ENCODE measurements around the gene RASA2.
"Not testable (repeated sequence)": the region's sequence is repeated elsewhere in the genome, so short reads cannot be mapped to it uniquely, and the experiment has no call there.

Gene RASA2

DNA sequence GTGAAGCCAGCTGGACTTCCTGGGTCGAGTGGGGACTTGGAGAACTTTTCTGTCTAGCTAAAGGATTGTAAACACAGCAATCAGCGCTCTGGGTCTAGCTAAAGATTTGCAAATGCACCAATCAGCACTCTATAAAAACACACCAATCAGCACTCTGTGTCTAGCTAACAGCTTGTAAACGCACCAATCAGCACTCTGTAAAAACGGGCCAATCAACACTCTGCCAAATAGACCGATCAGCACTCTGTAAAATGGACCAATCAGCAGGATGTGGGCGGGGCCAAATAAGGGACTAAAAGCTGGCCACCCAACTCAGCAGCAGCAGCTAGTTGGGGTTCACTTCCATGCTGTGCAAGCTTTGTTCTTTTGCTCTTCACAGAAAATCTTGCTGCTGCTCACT, 141.5 kb downstream of the RASA2 start:
- in situ Hi-C loops (cut with HindIII; ENCODE audit: low sequenced_read_pairs) = not testable (repeated sequence)

DNA sequence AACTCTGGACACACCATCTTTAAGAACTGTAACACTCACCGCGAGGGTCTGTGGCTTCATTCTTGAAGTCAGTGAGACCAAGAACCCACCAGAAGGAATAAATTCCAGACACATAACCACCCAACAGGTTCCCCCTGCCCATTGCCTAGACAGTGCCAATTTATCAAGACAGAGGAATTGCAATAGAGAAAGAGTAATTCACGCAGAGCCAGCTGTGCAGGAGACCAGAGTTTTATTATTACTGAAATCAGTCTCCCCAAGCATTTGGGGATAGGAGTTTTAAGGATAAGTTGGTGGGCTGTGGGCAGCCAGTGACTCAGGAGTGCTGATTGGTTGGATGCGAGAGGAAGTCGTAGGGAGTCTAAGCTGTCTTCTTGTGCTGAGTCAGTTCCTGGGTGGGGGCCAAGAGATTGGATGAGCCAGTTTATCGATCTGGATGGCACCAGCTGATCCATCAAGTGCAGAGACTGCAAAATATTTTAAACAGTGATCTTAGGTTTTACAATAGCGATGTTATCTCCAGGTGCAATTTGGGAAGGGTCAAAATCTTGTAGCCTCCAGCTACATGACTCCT, 142.1 kb downstream of the RASA2 start:
- in situ Hi-C loops (cut with HindIII; ENCODE audit: low sequenced_read_pairs) = not testable (repeated sequence)

DNA sequence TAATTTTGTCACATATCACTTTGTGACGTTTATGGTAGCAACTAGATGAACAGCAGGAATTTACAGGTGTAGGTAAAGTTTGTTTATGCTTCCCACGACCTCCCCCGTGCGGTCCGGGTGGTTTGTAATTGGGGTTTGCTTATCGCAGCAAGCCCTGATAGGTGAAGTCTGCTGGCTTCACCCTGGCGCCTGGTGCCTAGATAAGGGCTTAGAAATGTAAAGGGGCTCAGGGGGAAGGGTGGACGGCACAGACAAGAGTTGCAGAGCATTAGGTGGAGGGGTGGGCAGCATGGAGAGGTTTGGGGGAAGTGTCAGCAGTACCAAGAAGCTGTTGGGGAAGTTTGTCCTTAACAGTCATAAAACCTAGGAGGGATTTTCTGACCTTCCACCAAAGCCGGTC, 143.1 kb downstream of the RASA2 start:
- in situ Hi-C loops (cut with HindIII; ENCODE audit: low sequenced_read_pairs) = no loop called here

DNA sequence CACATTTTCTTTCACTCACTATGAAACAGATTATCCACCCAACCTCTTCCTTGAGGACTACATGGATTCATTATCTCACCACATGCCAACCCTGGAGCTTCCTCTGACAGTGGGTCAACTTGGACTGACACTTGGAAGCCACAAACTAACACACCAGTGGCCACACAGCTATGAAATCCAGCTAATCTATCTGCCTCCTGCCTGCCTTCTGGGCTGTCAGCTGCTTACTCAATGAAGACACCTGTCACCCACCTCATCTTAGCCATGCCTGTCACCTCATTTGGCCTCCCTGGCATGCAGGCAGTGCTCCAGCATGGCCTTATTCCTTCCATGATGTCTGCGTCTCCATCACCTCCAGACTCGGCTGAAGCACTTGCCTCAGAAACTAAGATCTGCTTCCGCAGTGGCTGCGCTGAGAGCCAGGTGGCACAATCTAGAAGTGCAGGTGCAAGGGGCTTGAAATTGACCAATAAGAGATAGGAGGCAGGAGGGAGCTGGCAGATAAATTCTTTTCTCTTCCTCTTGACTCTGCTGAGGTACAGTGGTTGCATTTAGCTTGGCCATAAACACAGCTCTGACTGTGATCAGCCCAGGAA, 146.1 kb downstream of the RASA2 start:
- in situ Hi-C loops (cut with HindIII; ENCODE audit: low sequenced_read_pairs) = no loop called here

DNA sequence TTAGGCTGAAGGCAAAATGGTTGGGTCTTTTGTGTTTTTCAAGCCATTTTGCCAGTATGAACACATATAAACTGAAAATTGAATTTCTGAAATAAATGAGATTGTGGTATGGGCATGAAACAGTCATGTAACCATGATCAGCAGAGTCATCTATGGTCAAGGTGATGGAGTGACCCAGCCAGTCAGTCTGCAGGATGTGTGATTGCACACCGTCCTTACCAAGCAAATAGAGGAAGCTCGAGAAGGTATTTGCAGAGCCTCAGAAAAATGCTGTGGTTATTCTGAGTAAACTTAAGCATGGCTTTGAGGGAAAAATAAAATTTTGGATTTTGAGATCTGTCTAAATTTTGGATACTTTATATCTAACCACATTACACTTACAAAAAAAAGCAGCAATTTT, 155.4 kb downstream of the RASA2 start:
- in situ Hi-C loops (cut with HindIII; ENCODE audit: low sequenced_read_pairs) = no loop called here

DNA sequence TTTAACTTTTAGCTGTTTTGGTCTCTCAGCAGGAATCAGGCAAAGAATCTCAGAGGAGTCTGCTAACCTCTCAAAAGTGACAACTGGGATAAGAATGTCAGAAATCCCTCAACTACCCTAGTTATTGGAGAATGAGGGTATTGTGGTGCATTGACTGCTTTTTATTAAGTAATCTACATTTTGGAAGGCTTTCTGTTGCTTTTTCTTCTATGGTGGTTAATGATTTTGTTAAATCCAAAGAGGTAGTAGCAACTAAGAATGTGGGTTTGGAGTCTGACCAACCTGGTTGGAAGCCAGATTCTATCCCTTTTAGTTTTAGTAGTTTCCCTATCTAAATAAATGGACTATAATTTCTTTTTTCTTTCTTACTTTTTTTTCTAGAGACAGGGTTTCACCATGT, 156.6 kb downstream of the RASA2 start:
- in situ Hi-C loops (cut with HindIII; ENCODE audit: low sequenced_read_pairs) = no loop called here

DNA sequence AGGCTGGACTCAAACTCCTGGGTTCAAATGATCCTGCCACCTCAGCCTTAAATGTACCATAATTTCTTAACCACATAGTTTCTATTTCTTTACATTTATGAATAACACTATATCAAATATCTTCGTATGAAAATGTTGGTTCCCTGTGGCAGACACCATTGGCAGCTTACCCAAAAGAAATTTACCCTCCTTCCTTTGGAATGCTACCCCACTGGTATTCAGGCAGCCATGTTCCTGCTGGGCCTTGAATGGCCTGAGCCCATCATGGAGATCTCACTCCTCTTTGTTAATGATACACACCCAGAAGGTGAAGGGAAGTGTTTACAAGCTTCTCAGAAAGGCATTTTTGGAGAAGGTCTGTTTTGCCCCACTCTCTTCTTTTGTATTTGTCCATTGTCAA, 157.0 kb downstream of the RASA2 start:
- in situ Hi-C loops (cut with HindIII; ENCODE audit: low sequenced_read_pairs) = no loop called here

DNA sequence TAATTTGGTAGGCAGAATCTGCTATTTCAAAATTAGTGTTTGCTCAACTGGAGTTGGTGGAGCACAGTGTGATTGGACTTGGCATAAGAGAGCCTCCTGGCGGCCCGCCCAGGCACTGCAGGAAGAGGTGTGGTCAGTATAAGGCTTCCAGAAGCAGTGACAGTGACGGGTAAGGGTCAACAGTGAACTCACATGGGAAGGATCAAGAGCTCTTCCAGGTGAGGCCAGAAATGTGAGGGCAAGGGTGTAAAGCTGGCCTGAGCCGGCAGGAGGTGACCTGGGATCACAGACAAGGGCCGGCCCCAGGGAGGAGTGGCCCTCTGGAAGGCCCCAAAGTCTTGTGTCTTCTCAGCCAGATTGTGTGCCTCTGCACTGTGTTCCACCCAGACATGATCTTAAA, 158.1 kb downstream of the RASA2 start:
- in situ Hi-C loops (cut with HindIII; ENCODE audit: low sequenced_read_pairs) = no loop called here

DNA sequence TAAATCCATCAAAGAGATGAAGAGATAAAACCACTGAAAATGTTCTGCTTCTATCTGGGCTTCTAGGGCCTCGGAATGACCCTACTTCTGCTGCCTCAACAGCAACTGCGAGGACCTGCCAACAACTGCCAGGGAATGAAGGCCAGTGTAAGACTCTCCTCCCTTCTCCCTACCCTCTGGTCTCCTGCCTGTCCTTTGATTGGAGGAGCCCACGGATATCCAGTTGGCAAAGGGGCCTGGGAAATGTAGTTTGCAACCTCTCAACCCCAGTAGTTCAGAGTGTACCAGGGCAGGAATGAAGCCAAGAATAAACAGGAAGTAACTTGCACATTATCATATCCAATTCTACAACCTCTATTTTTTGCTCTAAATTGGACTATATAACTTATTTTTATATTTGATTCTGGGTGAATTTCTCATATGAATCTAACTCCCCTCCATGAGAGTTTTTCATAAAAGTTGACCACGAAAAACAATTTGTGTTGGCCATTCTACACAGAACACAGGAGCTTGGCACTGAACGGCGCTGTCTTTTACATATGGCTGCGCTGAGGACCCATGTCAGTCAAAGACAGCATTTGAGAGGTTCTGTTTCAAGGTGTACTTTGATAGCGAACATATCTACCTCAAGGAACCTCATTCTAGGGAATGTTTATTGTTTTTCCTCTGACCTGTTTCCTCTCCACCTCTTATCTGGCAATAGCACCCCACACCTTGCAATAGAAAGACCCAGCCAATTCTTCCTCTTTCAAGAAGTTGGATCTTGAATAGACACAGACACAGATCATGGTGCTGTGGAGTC, 160.1 kb downstream of the RASA2 start:
- in situ Hi-C loops (cut with HindIII; ENCODE audit: low sequenced_read_pairs) = no loop called here

DNA sequence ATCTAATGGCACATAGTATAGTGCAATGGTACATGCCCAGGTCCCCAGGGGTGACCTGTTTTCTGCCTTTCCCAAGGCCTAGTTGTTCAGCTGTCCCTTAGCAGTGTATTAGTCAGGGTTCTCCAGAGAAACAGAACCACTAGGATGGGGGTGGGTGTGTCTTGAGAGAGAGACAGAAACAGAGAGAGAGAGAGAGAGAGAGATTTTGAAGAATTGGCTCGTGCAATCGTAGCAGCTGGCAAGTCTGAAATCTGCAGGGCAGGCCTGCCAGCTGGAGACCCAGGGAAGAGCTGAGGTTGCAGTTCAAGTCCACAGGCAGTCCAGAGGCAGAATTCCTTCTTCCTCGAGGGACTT, 160.7 kb downstream of the RASA2 start:
- in situ Hi-C loops (cut with HindIII; ENCODE audit: low sequenced_read_pairs) = no loop called here

DNA sequence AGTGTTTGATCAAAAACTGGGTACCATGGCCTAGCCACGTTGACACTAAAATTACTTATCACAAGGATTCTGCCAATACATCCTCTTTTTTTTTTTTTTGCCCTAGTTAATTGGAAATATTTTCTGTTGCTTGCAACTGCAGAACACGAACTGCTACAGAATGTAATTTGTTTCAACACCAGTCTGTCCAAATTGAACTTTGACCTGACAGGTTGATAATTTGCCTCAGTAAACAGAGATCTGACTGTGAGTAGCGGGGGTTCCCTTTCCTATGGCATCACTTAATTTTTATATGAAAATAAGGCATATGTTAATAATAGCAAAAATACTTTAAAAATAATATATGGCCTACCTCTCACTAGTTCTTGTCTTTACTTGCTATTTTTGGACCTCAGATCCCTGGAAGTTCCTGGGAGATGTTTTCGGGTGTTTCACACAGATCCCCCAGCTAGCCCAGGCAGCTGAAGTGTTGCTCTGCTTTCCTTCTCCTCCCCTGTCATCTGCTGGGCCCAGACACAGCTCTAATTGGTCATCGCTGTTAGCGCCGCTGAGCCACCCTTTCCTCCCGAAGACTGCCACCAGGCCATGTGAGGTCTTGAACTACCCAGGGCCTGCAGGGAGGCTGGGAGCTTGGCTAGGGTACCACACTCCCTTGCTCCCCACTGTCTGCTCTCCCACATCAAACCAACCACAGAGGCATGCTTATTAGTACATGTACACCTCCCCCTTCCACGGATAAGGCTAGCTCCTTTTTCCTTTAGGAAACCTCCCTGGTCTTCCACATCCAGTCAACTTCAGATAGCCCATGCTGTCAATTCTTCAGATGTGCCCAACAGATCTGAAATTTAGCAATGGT, 161.5 kb downstream of the RASA2 start:
- in situ Hi-C loops (cut with HindIII; ENCODE audit: low sequenced_read_pairs) = no loop called here

DNA sequence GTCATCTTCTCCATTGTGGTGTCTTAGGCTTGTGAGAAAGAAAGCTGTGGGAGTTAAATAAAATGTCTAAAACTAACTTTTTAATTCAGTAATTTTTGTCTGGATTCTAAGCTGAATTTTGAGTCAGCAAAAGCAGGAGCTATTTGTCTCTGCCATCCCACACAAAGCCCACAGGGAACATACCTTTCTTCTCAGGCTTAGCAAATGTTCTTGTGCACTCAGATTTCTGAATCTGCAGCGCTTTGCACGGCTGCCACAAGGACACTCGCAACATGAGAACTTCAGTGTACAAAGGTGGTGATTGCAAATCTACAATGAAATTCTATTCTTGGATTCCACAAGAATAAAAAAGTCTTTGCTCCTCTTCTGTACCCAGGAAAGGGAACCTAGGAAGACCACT, 163.0 kb downstream of the RASA2 start:
- in situ Hi-C loops (cut with HindIII; ENCODE audit: low sequenced_read_pairs) = loop anchor here (5.0 kb wide), 1 partner anchor 67 kb away; no protein-coding TSS in a partner anchor

DNA sequence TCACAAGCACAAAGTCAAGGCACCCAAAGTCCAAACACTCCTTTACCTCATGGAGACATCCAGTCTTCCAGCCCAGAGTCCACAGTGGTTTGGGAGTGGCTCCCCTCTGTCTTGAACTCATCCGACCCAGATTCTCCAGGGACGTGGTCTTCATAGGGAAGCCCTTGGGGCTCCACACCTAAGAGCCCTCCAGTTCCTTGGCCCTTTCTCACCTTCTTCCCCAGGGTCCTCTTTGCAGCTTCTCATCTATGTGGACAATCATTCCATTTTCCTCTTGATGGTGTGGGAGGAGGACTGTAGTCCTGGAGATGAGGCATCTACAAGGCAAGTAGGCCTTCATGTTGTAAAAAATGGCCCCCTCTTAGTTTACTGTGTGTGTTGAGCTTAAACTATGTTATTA, 164.0 kb downstream of the RASA2 start:
- in situ Hi-C loops (cut with HindIII; ENCODE audit: low sequenced_read_pairs) = loop anchor here (5.0 kb wide), 1 partner anchor 67 kb away; no protein-coding TSS in a partner anchor

DNA sequence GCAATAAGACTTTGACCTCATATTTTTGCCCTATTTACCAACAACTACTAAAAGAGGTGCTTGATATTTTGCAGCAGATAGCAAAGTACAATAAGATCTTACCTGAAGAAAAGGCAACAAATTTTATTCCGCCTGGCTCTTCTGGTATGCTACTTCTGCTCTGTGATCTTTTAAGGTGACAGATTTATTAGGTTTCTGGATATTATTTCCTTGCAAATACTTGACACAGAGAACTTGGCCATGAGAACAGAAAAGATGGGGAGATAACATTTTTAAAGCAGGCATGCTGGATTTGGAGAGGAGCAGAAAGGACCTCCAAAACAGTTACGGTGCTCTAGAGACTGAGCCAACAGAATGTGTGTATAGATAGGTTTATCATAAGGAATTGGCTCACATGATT, 164.6 kb downstream of the RASA2 start:
- in situ Hi-C loops (cut with HindIII; ENCODE audit: low sequenced_read_pairs) = loop anchor here (5.0 kb wide), 1 partner anchor 66 kb away; no protein-coding TSS in a partner anchor

DNA sequence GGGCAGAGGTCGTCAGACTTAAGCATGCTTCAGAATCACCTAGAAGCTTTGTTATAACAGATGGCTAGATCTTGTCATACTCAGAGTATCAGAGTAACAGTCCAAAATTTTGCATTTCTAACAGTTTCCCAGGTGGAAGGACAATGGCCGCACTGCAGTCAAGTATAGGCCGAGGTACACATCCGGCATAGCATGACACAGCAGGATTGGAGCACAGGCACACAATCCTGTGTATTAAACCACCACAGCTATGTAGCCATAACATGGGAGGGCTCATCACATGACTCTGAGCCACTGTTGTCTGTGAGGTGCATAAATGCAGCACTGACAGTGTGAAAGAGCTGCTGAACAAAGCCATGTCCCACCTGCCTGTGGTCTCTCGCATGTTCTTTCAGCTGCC, 165.5 kb downstream of the RASA2 start:
- in situ Hi-C loops (cut with HindIII; ENCODE audit: low sequenced_read_pairs) = loop anchor here (5.0 kb wide), 1 partner anchor 65 kb away; no protein-coding TSS in a partner anchor

DNA sequence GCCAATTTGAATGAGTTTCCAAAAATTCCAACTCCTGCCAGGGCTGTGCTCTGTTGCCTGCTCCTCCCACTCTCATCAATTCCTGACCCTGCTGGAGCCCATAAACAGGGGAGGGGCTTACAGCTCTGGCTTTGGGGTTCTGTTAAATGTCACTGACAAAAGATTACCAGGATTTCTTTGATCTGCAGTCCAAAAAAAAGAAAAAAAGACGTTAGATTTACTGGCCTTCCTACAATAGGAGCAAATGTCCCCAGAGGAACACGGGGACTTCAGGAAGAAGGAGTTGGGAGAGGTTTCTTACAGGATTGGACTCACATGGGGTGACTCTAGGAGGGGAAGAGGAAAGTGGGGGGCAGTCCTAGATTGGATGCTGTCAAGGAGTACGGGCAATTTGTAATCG, 167.0 kb downstream of the RASA2 start:
- in situ Hi-C loops (cut with HindIII; ENCODE audit: low sequenced_read_pairs) = loop anchor here (5.0 kb wide), 1 partner anchor 63 kb away; no protein-coding TSS in a partner anchor

DNA sequence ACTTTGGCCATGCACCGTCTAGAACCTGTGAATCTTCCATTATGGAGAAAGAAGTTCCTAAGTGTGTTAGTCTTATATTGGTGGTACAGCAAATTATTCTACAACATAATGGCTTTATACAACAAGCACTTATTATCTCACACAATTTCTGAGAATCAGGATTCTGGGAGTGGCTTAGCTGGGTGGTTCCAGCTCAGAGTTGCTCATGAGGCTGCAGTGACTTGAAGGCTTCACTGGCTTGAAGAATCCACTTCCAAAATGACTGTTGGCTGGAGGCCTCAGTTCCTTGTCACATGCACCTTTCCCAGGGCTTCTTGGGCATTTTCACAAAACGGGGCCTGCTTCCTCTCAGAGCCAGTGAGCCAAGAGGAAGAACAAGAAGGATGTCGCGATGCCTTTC, 169.0 kb downstream of the RASA2 start:
- in situ Hi-C loops (cut with HindIII; ENCODE audit: low sequenced_read_pairs) = no loop called here

DNA sequence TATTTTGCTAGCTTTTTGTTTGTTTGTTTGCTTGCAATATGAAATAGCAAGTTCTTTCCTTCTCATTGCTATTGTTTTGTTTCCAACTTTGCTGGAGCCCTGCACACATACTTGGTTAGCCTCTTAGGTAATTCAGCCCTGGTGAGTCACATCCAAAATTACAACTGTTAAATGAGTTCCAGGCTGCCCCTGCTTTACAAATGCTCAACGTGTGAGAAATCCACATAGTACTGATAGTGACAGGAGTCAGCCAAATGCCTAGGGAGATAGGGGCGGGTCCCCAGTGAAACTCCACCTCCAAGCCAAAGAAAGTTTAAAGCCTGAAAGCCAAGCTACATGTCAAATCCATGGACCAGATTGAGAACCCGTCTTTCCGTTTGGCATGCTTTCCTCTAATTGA, 169.9 kb downstream of the RASA2 start:
- in situ Hi-C loops (cut with HindIII; ENCODE audit: low sequenced_read_pairs) = no loop called here

DNA sequence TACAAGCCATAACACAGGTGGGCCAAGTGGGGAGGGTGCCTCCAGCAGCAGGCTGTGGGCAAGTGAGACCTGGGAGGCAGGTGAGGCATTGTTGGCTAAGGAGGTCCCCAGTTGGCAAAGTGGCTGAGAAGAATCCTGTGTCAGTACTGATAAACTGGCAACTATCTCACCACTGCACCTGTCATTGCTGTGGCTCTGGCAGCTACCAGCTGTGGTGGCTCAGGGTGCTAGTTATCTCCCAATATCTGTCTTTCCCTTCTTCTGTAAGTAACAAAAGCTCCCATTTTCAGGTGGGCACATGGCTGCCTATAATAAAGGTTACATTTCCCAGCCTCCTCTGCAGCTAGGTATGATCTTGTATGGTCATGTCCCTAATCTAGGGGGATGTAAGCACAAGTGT, 170.7 kb downstream of the RASA2 start:
- in situ Hi-C loops (cut with HindIII; ENCODE audit: low sequenced_read_pairs) = no loop called here

DNA sequence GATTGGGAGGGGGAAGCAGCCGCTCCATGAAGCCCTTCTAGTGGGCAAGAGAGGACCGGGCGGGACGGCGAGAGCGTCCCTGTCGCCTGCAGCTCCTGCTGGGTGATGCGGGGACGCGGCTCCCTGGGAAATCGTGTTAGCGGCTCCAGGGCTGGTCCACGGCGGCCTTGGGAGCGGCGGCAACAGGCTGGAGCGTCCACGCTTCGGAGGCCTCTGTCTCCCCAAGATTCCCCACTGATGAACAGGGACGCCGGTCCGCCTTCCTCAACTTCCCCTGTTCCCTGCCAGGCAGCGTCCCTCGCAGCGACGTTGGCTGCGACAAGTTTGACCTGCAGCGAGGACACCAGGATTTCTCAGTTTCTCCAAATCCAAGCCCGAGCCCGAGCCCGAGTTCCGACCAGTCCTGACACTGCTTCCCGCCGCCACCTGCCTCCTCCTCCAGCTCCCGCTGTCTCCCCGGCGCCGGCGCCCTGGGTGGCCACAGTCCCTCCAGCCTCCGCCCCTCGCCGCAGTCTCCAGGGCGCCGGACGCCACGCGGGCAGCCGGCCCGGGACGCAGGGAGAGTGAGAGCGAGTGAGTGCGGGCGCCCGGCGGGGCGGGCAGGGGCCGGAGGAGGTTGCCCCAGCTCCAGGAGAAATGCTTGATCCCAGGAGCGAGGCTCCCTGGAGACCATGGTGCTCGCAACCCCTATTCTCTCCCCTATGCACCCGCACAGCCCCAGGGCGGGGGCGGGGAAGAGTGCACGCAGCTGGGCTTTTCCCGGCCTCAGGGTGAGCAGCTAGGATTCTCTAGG, 173.2 kb downstream of the RASA2 start:
- in situ Hi-C loops (cut with HindIII; ENCODE audit: low sequenced_read_pairs) = no loop called here

DNA sequence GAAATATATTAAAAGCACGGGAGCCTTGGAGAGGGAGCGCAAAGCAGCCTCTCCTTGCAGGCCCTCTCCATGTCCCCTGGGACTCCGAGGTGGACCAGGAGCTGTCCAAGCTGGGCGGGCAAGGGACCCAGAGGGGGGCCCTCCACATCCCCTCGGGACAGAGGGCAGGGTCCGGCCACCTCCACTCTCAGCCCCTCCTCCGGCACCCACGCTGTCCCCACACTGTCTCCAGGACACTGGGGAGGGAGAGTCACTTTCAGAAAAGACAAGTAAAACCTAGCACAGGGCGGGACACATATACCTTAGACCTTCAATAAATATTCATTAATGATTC, 173.8 kb downstream of the RASA2 start:
- in situ Hi-C loops (cut with HindIII; ENCODE audit: low sequenced_read_pairs) = no loop called here

All from endothelial cell of hepatic sinusoid (primary cell).